Endothelial cell of umbilical vein (primary cell): ENCODE measurements around the gene SLC25A48. TPM values are rescaled to one million over a fixed set of nuclear protein-coding genes. Genes with fewer than 3 reads are reported as not detected.

Experiments used
- BruUV-seq: library from RNA; stranded (reverse); fragments of 400-500 nt; replicated peaks from 2 replicates; lab custom pipeline; 2021; lab: Mats Ljungman, UMichigan
- CTCF ChIA-PET: fragments of 300-600, 350-600 bp; sonication (Branson Sonifier 250); formaldehyde crosslinking; loops from one replicate; lab custom pipeline; 2021; ENCODE audit warnings: antibody characterized with exemption, inconsistent platforms; lab: Charles Lee
- POLR2A ChIA-PET: fragments of 300-600, 350-600 bp; sonication (Branson Sonifier 250); formaldehyde crosslinking; loops from one replicate; lab custom pipeline; 2021; ENCODE audit warnings: antibody characterized with exemption, inconsistent platforms; lab: Charles Lee
- DNase-seq: peaks from one replicate; pipeline ENCODE4 v3.0.0-alpha.2; 2011; ENCODE audit warnings: low read depth, low spot score
- FAIRE-seq: peaks from 2 replicates; lab custom pipeline; 2011; peaks lifted over from hg19 to GRCh38; lab: Jason Lieb, UNC
- H2AFZ ChIP-seq: 2 replicates; pipeline ENCODE4 v1.6.0; 2012; ENCODE audit warnings: low read depth, low read length, control low read depth, inconsistent platforms
- H3K27ac ChIP-seq: 2 replicates; pipeline ENCODE4 v1.5.1; 2011; ENCODE audit warnings: low read depth, mild to moderate bottlenecking, control low read depth, low read length, moderate library complexity; ENCODE audit not compliant: insufficient read depth
- H3K27me3 ChIP-seq, 2 experiments: 2 replicates each; pipeline versions ENCODE4 v1.6.0 to v1.6.1; 2011; ENCODE audit warnings: low read length in 2 of 2, mixed read lengths in 1 of 2; ENCODE audit not compliant: control insufficient read depth in 2 of 2, insufficient read depth in 2 of 2
- H3K36me3 ChIP-seq, 2 experiments: 2 replicates in 1 of 2; 3 replicates in 1 of 2; pipeline ENCODE4 v1.5.1; 2011; ENCODE audit warnings: low read length in 2 of 2, mild to moderate bottlenecking in 1 of 2, moderate library complexity in 1 of 2; ENCODE audit not compliant: control insufficient read depth in 2 of 2, insufficient read depth in 2 of 2; ENCODE audit errors: extremely low read depth in 1 of 2
- H3K4me1 ChIP-seq: 3 replicates; pipeline ENCODE4 v1.5.1; 2011; ENCODE audit warnings: mild to moderate bottlenecking, low read length; ENCODE audit not compliant: control insufficient read depth, insufficient read depth; ENCODE audit errors: extremely low read depth
- H3K4me2 ChIP-seq: 2 replicates; pipeline ENCODE4 v1.6.1; 2011; ENCODE audit warnings: low read length, control low read depth, mixed read lengths; ENCODE audit not compliant: insufficient read depth
- H3K4me3 ChIP-seq, 3 experiments: fragments of 200-600 bp in 1 of 3; sonication (generic), shearing (Covaris generic) in 1 of 3; replicated peaks in 1 of 3; 2 replicates each; pipeline ENCODE4 v1.5.1; 2011 to 2016; ENCODE audit warnings: control low read depth in 3 of 3, low read length in 3 of 3, mild to moderate bottlenecking in 2 of 3, inconsistent platforms in 1 of 3, low read depth in 1 of 3, moderate library complexity in 1 of 3; ENCODE audit not compliant: insufficient read depth in 1 of 3
- H3K79me2 ChIP-seq: 2 replicates; pipeline ENCODE4 v1.6.0; 2012; ENCODE audit warnings: low read length, inconsistent platforms; ENCODE audit not compliant: control insufficient read depth, insufficient read depth
- H3K9ac ChIP-seq: replicated peaks from 2 replicates; pipeline ENCODE3; 2011; ENCODE audit warnings: low read length, control low read depth; ENCODE audit not compliant: insufficient read depth; ENCODE audit errors: extremely low read depth
- H3K9me1 ChIP-seq: replicated peaks from 3 replicates; pipeline ENCODE4 v1.6.0; 2011; ENCODE audit warnings: mild to moderate bottlenecking, low read length; ENCODE audit not compliant: control insufficient read depth, insufficient read depth; ENCODE audit errors: extremely low read depth
- H3K9me3 ChIP-seq: replicated peaks from 2 replicates; pipeline ENCODE4 v1.5.1; 2012; ENCODE audit warnings: low read length, inconsistent platforms; ENCODE audit not compliant: control insufficient read depth, insufficient read depth
- H4K20me1 ChIP-seq: replicated peaks from 2 replicates; pipeline ENCODE3; 2011; ENCODE audit warnings: mild to moderate bottlenecking, low read length; ENCODE audit not compliant: control insufficient read depth, insufficient read depth; ENCODE audit errors: extremely low read depth
- EZH2 ChIP-seq: IDR thresholded peaks from 2 replicates; pipeline ENCODE4 v1.6.1; 2012; ENCODE audit warnings: borderline replicate concordance, low read depth, mild to moderate bottlenecking, moderate library complexity, low read length, inconsistent platforms; ENCODE audit not compliant: severe bottlenecking
- FOS ChIP-seq: IDR thresholded peaks from 2 replicates; pipeline ENCODE4 v1.6.1; 2011; ENCODE audit warnings: mild to moderate bottlenecking, low read length, moderate library complexity, borderline replicate concordance; ENCODE audit not compliant: insufficient read depth
- GATA2 ChIP-seq: IDR thresholded peaks from 2 replicates; pipeline ENCODE4 v1.7.0; 2011; ENCODE audit warnings: low read depth, mild to moderate bottlenecking, moderate library complexity, mixed read lengths, low read length; ENCODE audit not compliant: insufficient read length, insufficient read depth
- JUN ChIP-seq: IDR thresholded peaks from 2 replicates; pipeline ENCODE4 v1.6.1; 2011; ENCODE audit warnings: borderline replicate concordance, low read depth; ENCODE audit not compliant: insufficient read length, insufficient read depth
- MYC ChIP-seq: IDR thresholded peaks from one replicate; pipeline ENCODE4 v1.6.1; 2011; ENCODE audit warnings: mild to moderate bottlenecking, low read depth, low read length
- POLR2A ChIP-seq: IDR thresholded peaks from 2 replicates; pipeline ENCODE4 v1.6.1; 2012; ENCODE audit warnings: low read depth, mild to moderate bottlenecking, control low read depth, low read length
- POLR2AphosphoS5 ChIP-seq: IDR thresholded peaks from 2 replicates; pipeline ENCODE4 v1.6.1; 2012; ENCODE audit warnings: low read depth, mild to moderate bottlenecking, control low read depth, low read length, moderate library complexity; ENCODE audit not compliant: insufficient read depth
- dilution Hi-C: fragments of 300-500 bp; cut with MboI; formaldehyde crosslinking; loops from one replicate; pipeline ENCODE4 v1.15.0; 2019; ENCODE audit warnings: low sequenced_read_pairs; ENCODE audit not compliant: extremely low pct_ligation_motif_present
- intact Hi-C: fragments of 100-400 bp; cut with micrococcal nuclease; formaldehyde crosslinking; loops from one replicate; pipeline ENCODE4 v1.10.0; 2022
- polyA plus RNA-seq, 4 experiments: library from polyadenylated mRNA; depleted of rRNA in 3 of 4; stranded (reverse) in 3 of 4; unstranded in 1 of 4; fragments of >200 nt; gene quantifications; 2 replicates each; pipeline versions ENCODE4 v1.2.1 to v1.2.3, GENCODE V29; 2011 to 2012; ENCODE audit warnings: missing spikeins in 1 of 4
- total RNA-seq: library from RNA; stranded (reverse); gene quantifications from 2 replicates; pipeline ENCODE4 v1.2.3, GENCODE V29; 2021
- TF ChIP-seq, protein P1 (sequence below), 2 donors: IDR thresholded peaks; 1 replicate in 1 of 2; 2 replicates in 1 of 2; pipeline ENCODE4 v1.5.1; 2011; ENCODE audit warnings: low read length in 2 of 2, mild to moderate bottlenecking in 2 of 2, moderate library complexity in 2 of 2, control low read depth in 1 of 2, inconsistent platforms in 1 of 2, low read depth in 1 of 2; ENCODE audit not compliant: insufficient read depth in 1 of 2; ENCODE audit errors: extremely low read depth in 1 of 2
- TF ChIP-seq, protein P2 (sequence below): IDR thresholded peaks from 2 replicates; pipeline ENCODE4 v1.6.1; 2011; ENCODE audit not compliant: insufficient read depth, insufficient read length

SLC25A48 gene
- total and polyA plus RNA-seq, 2 donors (not counting 3 experiments of a cell fraction or from before 2014, with no cell fraction given), result not detected

DNA sequence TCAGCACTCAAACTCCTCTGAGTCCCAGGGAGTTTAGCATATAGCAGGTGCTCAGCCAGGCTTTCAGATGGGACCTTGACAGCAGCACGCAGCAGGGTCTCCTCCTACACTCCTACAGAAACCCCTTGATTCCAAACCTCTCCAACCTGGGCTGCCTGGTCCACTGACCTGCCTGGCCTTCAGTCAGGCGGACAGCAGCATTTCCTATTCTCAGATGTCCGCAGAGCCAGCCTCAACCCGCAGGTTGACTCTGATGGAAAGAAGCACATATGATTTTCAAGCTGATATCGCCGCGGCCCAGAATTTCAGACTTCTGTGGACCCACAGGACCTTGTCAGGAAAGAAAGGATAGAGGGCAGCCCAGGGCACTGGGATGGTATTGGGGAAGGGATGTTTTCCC, 5.3 kb upstream of the SLC25A48 start:
- ChIA-PET POLR2A (no interaction called here), CTCF (interaction anchor here (1.6 to 4.7 kb wide), 5 partner anchors 11 to 371 kb away, joined by 12 to 35 read pairs (median 18); no protein-coding TSS in a partner anchor)
- no peak overlapping the region for H2AFZ ChIP-seq
- no peaks in the 10 kb centered on the region for H3K9me3 ChIP-seq
- H3K9ac ChIP-seq, result no peak overlapping the region
- no peaks in the 10 kb centered on the region for H3K4me1 ChIP-seq
- TF ChIP-seq POLR2A (no peak), JUN (no peak), FOS (no peak), EZH2 (no peak), GATA2 (no peak), MYC (no peak), POLR2AphosphoS5 (no peak)
- TF ChIP-seq, protein P1, sequence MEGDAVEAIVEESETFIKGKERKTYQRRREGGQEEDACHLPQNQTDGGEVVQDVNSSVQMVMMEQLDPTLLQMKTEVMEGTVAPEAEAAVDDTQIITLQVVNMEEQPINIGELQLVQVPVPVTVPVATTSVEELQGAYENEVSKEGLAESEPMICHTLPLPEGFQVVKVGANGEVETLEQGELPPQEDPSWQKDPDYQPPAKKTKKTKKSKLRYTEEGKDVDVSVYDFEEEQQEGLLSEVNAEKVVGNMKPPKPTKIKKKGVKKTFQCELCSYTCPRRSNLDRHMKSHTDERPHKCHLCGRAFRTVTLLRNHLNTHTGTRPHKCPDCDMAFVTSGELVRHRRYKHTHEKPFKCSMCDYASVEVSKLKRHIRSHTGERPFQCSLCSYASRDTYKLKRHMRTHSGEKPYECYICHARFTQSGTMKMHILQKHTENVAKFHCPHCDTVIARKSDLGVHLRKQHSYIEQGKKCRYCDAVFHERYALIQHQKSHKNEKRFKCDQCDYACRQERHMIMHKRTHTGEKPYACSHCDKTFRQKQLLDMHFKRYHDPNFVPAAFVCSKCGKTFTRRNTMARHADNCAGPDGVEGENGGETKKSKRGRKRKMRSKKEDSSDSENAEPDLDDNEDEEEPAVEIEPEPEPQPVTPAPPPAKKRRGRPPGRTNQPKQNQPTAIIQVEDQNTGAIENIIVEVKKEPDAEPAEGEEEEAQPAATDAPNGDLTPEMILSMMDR (IDR thresholded peaks at IDR 0.05; ENCODE audit: extremely low read depth in 1 of 2, insufficient read depth in 1 of 2, low read depth in 1 of 2, low read length in 2 of 2), result no peak
- TF ChIP-seq, protein P2, sequence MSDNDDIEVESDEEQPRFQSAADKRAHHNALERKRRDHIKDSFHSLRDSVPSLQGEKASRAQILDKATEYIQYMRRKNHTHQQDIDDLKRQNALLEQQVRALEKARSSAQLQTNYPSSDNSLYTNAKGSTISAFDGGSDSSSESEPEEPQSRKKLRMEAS, result no peak
- H3K79me2 ChIP-seq, result no peaks in the 10 kb centered on the region
- H3K4me2 ChIP-seq, result no peak overlapping the region
- FAIRE-seq, result no peak
- H3K27me3 ChIP-seq, result no peaks in the 10 kb centered on the region
- no peak overlapping the region for H3K27ac ChIP-seq
- DNase-seq, result no peak
- no peak overlapping the region for H3K4me3 ChIP-seq
- no peaks in the 10 kb centered on the region for H3K36me3 ChIP-seq
- H3K9me1 ChIP-seq, result no peaks in the 10 kb centered on the region
- dilution Hi-C loops (loop anchor here (25.0 kb wide), 2 partner anchors 92 to 242 kb away; partner anchors contain the start of gene CXCL14), intact Hi-C loops (no loop called here)
- no TSS peak for BruUV-seq
- H4K20me1 ChIP-seq, result no peaks in the 10 kb centered on the region
